Fibroblast of skin of back (primary cell): Measurements from ENCODE around the gene PRG2.
"Not testable (repeated sequence)": the region's sequence is repeated elsewhere in the genome, so short reads cannot be mapped to it uniquely, and the experiment has no call there.

ENCODE experiments used
- DNase-seq: peaks from one replicate; pipeline ENCODE4 v3.0.0-alpha.2; 2013

Gene PRG2

DNA sequence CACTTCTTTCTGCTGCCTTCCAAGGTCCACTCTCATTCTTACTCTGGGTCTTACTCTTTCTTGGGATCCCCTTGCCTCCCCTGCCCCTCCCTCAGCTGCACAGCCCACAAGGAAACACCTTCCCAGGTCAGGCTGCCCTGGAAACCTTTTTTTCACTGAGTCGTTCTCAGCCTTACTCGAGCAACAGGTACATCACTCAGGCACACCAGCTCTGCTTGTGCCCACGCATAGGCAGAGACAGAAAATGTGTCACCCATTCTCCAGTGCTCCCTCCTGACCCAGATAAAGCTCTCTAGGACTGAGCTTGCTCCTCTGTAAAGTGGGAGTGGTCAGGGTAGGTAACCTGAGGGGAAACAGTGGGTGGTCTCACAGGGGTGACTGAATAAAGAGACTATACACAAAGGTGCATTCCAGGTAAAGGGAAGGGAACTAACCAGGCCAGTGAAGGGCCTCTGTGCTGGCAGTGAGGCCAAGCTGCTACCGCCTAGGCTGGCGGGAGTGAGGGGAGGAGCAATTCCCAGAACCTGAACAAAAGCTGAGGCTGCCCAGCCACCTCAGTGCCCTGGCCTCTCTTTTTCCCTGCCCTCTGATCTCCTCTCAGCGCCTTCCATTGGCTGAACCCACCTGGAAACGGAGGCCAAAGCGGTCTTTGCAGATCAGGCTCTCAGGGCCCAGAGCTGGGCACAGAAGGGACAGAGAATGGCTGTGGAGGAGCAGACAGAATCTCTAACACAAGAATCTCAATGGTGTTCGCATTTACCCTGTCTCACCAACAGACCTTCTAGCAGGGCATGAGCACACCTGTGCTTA lies 25.4 kb downstream of the PRG2 start:
- no peak for DNase-seq

DNA sequence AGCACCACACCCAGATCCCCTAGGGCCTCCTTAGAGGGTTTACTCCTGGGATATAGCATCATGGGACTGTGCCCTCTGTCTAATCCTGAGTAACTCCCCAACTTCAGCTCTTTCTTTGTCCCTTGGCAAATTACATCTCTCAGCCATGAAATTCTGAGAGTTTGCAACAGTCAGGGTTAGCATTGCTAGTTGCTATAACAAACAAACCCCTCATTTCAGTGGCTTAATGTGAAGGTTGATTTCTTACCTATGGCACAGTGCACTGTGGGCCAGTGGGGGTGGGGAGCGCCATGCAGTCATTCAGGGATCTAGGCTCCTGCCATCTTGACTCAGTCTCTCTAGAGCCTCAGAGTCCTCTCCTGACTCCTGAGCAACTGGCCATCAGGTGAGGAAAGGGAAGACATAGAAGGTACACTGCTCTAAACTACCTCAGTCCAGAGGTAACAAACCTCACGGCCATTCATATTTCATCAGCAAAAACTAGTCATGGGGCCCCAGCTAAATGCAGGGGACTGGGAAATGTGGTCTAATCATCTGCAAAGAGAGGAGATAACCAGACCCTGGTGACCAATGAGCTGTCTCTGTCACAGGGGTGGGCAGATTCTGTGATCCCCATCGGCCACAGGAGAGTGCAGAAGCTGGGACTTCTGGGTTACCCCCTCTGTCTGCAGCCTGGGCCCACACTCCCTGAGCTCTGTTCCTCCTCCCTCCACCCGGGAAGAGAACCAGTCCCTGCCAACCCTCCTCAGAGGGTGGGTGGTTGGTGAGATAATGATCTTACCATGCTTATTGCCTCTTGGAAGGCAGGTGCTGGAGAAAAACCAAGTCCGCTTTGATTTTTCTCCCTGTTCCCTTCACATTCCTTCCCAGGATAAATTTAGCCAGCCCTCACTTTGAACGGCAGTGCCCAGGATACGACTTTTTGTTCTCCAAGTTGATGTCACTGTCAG lies 27.0 kb downstream of the PRG2 start:
- no peak for DNase-seq

DNA sequence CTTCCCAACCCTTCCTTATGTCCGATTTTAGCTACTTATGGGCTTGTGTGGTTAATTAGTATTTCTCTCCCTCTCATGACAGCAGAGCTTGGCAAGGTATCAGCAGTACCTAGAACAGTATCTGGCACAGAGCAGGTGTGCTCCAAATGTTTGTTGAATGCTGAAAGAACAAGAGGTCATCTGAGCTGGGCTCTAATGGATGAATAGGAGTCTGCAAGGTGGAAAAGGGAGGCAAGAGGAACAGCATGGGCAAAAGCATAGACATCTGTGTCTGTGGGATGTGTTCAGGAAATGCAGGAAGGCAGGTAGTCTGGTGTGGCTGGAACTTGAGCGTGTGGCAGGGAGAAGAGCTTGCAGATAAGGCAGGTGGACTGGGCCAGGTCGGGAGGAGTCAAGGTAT lies 28.5 kb downstream of the PRG2 start:
- DNase-seq: no peak

DNA sequence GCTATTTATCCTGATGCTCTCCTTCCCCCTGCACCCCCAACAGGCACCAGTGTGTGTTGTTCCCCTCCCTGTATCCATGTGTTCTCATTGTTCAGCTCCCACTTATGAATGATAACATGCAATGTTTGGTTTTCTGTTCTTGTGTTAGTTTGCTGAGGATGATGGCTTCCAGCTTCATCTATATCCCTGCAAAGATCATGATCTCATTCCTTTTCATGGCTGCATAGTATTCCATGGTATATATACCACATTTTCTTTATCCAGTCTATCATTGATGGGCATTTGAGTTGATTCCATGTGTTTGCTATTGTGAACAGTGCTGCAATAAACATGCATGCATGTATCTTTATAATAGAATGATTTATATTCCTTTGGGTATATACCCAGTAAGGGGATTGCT lies 29.0 kb downstream of the PRG2 start:
- DNase-seq: not testable (repeated sequence)

DNA sequence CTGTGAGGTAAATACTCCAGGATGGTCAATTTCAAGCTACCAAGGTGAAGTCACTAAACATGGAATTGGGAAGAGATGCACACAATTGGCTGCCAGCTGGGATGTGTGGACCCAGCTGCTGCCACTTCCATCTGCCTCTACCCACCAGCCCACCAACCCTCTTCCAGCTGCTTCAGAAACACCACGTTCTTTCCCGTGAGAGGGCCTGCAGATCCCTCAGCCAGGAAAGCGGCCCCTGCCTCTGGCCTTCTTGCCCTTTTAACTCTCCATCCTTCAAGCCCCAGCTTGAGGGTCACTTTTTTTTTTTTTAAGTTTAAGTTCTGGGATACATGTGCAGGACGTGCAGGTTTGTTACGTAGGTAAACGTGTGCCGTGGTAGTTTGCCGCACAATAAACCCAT lies 29.5 kb downstream of the PRG2 start:
- no peak for DNase-seq

DNA sequence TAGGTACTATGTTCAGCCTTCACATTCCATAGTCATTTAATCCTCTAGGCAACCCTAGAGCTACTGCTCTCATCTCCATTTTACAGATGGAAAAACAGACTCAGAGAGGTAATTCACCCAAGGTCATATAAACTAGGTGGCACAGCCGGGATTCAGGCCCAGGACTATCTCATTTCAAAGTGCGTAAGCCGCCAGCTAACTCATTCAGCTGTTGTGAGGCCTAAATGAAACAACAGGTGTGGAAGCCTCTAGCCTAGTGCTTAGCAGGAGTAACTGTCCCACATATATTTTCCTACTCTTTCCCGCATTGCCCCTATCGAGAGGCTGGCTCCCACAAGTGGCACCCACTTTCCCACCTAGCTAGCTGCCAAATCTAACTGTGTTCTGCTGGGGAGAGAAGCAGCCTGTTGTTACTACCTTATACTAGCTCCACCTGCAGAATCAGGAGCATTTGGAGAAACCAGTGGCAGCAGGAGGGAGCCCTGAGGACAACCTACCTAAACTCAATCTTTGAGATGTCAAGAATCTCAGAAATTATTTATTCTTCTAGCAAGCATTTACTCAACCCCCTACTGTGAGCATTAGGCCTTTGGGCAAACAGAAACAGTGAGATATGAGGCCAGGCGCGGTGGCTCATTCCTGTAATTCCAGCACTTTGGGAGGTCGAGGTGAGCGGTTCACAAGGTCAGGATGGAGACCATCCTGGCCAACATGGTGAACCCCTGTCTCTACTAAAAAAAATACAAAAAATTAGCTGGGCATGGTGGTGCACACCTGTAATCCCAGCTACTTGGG lies 30.4 kb downstream of the PRG2 start:
- DNase-seq: no peak

DNA sequence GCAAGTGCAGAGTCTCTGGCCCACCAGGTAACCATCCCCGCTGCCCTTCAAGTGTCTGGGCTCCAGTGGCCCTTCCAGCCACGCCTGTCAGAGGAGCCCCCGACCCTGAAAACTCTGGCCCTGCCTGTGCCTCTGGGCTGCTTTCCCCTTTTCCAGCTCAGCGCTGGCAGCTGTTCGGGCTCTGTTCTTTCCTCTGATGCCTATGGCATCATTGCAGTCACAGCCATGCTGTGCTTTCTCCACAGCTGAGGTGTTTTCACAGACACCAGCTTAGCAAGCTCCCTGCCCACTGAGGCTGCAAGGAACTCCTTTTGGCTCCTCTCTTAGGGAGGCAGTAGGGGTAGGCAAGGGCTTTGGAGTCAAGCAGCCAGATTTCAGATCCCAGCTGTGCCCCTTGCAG lies 31.1 kb downstream of the PRG2 start:
- no peak for DNase-seq

DNA sequence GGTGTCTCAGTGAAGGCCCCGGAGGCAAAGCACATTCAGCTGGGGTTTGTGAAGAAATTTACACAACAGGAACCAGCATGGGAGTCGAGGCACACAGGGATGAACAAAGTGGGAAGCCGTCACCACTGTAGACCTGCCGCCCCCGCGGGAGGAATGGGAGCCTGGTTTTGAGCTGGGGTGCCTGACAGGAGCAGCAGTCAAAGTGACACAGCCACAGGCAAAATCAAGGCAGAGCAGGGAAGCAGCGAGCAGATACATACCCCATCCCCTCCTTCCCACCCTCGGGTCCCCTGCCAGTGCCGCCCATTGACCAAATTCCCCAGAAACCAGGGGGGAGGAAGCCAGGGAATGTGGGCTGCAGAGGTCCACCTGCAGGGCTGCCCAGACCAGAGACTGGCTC lies 31.5 kb downstream of the PRG2 start:
- DNase-seq: no peak

DNA sequence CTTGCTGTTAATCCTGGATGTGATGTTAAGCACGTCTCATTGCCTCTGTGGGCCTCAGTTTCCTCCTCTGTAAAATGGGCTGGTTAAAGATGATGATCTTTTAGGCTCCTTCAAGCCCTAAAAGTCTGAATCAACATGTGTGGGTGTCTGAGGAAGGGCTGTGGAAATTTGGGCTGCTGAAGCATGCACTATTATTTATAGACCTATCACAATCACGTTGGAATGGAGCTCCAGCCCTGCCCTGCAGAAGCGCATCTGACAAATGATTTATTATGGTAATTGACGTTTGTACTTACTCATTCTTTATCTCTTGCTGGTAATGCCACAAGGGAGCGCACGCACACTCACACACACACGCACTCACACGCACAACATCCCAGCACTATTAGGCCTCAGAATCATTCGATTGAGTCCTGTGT lies 31.9 kb downstream of the PRG2 start:
- DNase-seq: no peak

DNA sequence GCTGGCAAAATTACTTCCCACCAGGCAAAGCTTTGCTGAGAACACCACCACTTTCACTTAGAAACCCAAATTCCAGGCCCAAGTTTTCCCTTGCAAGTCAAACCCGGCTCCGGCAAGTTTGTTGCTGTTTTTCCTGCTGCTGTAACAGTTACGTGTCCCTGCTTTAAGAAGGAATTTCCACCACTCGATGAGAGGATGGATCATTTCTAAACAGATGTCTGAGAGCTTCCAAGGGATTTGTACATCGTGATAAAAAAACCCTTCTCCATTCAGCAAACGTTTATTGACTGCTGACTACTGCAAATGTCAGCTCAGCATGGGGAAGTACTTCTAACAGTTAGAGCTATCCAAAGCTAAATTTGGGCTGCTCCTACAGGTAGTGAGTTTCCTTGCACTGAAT lies 32.6 kb downstream of the PRG2 start:
- DNase-seq: no peak

DNA sequence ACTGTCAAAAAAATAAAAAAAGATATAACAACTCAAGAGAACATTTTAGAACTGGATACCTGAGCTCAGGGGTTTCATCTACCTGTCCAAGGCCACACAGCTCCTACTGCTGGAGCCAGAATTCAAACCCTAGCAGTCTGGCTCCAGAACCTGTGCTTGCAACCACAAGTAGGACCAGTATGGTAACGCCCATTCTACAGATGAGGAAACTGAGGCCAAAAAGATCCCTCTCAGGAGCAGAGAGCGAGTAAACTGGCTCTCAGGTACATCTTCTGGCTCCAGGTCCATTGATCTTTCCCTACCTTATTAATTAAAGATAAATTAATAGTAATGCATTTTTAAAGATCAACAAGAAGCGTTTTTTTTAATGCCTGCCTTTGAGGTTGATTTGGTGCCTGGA lies 33.1 kb downstream of the PRG2 start:
- DNase-seq: no peak

DNA sequence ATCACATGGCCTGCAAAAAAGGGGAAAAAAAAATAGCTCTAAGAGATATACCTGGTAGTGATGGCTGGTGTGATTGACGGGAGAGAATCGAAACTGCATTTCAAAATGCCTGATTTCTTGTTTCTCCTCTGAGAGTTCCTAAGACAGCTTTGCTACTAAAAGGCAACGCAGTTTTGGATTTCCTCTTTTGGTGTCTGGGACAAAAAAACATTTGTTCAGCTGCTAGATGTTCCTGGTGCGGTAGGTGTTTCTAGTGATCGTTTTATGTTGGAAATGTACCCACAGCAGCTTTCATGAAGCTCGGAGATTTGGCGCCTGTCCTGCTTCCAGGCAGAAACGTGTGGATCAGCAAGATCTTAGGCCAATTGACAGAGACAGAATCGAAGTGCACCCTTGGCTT lies 34.2 kb downstream of the PRG2 start:
- no peak for DNase-seq

DNA sequence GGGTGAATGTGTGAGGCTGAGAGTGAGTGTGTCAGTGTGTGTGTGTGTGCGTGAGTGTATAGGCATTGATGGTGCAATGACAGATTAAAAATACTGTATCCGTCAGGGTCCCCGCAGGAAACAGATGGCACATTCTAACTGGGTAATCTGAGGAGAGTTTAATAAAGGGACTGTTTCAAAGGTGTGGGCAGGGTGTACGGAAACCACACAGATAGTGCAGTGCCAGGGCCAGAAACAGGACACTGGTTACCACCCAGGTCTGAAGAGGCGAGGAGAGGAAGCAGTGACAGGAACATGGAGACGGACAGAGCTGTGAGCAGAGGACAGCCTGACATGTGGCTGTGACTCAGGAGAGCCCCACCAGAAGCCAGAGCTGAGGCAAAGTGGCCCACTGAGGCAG lies 35.8 kb downstream of the PRG2 start:
- no peak for DNase-seq

DNA sequence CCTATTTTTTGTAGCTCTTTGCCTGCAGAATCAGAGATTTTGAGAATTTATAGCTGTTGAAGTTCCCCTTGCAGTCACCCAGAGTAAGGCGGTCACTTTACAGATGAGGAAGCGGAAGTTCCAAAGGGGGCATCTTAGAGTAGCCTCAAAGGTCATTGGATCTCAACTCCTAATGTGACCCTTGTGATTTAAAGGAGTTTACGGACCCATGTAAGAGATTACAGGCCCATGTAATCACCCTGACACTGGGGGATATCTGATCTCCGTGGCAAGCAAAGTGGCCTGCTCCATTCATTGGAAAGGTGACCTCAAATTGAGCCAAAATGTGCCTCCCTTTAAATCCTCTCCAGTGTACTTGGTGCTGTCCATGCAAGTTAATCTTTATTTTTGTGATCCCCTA lies 36.6 kb downstream of the PRG2 start:
- DNase-seq: no peak

DNA sequence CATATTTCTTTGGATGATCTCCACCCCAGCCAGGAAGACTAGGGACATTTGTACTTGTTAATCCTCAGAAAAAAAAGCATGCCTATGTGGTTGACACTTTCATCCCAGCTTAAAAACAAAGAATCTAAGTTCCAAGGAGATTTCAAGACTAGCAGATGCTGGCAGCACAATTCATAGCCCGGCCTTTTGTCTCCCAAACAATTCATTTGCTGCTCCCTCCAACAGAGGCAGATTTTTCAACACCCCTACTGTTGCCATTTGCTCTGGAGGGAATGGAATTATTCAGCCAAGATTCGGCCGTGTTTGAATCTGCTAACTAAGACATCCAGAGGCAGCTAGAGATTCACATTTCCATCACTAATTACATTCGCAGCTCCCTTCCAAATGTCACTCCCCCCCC lies 37.0 kb downstream of the PRG2 start:
- no peak for DNase-seq

DNA sequence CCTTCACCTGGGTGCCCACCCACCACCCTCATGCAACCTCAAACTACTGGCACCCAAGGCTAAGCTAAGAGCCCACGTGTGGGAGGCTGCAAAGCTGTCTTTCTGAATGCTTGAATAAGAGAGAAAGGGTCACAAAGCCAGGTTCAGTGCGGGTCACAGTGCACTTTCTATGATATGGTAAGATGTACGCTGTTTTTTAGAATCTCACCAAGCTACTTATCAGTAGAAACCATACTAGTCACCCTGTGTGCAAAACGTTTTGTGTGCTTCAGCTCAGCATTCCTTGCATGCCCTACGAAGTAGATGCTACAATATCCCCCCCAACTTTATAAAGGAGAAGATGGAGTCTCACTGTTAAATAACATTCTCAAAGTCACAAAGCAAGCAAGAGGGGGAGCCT lies 37.4 kb downstream of the PRG2 start:
- DNase-seq: no peak

DNA sequence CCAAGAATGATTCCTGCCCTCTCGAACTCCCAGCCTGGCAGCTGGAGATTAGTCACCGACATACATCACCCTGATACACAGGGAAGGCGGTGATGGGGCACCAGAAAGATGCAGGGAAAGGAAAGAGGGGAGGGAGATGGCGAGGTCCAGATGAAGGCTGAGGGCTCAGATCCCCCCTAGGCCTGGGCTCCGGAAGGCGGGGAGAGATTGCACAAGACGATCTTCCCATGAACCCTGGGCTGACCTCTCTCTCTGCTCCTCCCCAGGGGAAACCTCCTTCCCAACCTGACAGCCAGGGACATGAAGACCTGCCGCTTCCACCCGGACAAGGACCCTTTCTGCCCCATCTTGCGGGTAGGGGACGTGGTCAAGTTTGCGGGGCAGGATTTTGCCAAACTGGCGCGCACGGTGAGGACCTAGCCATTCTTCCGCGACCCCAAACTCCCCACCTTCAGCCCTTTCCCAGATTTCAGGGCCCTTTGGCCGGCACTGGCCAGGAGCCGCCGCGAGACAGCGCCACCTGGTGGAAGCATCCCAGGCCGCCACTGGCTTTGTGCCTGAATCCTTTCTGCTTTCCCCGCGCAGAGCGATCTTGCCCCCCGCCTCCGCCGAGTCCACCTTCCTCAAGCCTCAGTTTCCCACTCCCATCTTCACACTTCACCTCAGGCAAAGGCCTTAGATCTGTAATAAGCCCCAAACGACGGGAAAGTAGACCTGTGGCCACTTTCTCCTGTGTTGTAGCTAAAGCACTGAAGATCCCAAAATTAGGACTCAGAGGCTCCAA lies 40.8 kb downstream of the PRG2 start:
- peak; percentile 32 for DNase-seq

DNA sequence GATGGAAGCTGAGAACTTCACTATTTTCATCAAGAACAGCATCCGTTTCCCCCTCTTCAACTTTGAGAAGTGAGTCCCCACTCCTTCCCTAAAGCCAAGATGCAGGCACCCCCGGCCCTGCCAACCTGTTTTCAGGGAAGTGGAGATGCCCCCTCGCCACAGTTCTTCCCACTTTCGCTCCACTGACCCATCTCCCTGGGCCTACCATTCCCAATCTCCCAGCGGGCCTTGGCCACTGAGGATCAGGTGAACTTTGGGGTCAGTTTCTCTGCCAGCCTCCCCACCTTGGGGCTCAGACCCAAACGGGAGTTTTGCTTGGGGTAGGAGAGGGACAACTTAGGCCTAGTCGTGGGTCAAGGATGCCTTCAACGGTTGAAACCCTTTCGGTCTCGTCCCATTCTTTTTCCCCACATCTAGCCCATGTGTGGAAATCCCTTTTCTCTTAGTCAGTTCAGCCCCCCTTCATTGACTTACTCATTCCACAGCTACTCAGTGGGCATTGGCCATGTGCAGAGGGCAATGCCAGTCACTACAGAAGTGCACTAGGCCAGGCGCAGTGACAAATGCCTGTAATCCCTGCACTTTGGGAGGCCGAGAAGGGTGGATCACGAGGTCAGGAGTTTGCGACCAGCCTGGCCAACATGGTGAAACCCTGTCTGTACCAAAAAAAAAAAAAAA lies 41.7 kb downstream of the PRG2 start:
- no peak for DNase-seq

DNA sequence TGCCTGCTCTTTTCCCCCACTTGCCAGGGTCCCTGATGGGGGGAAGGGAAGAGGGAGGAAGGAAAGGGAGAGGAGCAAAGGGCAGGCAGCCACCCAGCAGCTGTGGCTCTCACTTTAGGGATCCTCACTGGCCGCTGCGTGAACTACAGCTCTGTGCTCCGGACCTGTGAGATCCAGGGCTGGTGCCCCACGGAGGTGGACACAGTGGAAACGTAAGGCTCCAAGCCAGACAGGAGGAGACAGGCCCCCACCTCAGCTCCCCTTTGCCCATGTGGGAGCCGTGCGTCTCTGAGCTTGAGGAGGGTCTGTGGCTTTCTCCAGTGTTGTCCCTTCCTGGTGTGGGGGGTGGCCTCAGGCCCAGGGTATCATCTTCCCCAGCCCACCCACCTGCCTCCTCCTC lies 42.4 kb downstream of the PRG2 start:
- DNase-seq: no peak

DNA sequence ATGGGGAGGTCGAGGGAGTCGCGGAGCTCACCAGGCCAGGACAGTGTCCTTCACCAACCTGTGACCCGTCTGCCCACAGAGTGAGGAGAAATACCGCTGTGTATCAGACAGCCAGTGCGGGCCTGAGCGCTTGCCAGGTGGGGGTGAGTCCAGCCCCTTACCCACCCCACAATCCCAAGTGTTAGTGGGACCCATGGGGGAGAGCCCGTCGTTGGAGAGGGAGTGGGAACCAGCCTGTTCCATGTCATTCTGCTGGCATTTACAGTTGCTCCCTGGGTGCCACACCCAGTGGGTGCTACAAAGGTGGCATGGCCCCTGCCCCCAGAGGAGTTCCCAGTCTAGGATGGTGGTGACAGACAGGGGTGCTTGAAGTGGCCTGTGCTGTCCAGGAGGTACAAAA lies 43.1 kb downstream of the PRG2 start:
- no peak for DNase-seq

DNA sequence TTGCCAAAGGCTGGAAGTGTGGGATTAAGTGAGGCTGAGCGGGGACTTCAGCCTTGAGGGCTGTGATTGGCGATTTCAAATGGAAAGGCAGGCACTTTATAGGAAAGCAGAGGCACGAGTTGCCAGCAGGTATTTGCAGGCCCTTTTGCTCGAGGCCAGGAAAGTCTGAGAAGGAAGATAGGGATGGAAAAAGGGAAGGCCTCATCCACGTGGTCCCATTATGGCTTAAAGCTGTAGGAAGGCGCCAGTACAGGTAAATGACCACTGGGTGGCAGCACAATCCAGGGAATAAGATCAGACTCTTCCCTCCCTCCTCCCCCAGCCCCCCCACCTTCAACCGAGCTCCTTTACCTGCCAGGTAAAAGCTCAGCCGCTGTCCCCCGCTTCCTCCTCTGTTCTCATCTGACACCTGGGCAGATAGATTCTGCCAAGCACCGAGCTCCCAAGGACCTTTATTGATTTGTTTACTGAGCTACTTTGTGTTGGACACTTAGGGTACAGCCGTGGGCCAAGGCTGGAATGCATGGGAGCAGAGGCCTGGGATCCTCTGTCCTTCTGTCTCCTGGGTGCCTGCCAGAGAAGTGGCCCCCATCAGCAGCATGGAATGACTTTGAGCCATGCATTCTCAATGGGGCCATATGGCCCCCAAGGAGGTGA lies 44.8 kb downstream of the PRG2 start:
- DNase-seq: peak; percentile 65
